Measurements from ENCODE around the gene HAUS7.

Gene HAUS7

DNA sequence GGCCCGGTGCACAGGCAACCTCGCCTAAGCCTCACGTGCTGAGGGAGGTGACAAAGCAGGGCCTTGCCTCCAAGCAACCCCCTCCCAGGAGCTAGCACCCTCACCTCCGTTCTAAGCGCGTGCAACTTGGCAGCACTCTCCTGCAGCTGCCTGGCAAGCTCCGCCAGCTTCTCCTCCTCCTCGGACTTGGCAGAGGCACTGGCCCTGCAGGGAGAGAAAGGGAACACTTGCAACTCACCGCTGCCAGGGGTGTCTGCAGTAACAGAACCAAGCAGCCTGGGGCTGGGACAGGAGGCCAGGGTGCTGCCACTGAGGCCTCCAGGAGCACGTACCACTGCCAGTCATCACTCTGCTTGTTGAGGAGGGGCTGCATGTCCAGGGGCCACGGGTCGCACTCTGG, 14.2 kb downstream of the HAUS7 start:
- TF ChIP-seq, protein P1, sequence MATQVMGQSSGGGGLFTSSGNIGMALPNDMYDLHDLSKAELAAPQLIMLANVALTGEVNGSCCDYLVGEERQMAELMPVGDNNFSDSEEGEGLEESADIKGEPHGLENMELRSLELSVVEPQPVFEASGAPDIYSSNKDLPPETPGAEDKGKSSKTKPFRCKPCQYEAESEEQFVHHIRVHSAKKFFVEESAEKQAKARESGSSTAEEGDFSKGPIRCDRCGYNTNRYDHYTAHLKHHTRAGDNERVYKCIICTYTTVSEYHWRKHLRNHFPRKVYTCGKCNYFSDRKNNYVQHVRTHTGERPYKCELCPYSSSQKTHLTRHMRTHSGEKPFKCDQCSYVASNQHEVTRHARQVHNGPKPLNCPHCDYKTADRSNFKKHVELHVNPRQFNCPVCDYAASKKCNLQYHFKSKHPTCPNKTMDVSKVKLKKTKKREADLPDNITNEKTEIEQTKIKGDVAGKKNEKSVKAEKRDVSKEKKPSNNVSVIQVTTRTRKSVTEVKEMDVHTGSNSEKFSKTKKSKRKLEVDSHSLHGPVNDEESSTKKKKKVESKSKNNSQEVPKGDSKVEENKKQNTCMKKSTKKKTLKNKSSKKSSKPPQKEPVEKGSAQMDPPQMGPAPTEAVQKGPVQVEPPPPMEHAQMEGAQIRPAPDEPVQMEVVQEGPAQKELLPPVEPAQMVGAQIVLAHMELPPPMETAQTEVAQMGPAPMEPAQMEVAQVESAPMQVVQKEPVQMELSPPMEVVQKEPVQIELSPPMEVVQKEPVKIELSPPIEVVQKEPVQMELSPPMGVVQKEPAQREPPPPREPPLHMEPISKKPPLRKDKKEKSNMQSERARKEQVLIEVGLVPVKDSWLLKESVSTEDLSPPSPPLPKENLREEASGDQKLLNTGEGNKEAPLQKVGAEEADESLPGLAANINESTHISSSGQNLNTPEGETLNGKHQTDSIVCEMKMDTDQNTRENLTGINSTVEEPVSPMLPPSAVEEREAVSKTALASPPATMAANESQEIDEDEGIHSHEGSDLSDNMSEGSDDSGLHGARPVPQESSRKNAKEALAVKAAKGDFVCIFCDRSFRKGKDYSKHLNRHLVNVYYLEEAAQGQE (IDR thresholded peaks at IDR 0.05; ENCODE audit: insufficient replicate concordance, low read depth) = no peak
- TF ChIP-seq GABPA (IDR thresholded peaks at IDR 0.05; ENCODE audit: low read depth) (no peak), SPI1 (IDR thresholded peaks at IDR 0.05; ENCODE audit: borderline replicate concordance, low read depth) (no peak), POLR2AphosphoS5 (IDR thresholded peaks at IDR 0.05; ENCODE audit: low read depth) (no peak)
- TF ChIP-seq, protein P2, sequence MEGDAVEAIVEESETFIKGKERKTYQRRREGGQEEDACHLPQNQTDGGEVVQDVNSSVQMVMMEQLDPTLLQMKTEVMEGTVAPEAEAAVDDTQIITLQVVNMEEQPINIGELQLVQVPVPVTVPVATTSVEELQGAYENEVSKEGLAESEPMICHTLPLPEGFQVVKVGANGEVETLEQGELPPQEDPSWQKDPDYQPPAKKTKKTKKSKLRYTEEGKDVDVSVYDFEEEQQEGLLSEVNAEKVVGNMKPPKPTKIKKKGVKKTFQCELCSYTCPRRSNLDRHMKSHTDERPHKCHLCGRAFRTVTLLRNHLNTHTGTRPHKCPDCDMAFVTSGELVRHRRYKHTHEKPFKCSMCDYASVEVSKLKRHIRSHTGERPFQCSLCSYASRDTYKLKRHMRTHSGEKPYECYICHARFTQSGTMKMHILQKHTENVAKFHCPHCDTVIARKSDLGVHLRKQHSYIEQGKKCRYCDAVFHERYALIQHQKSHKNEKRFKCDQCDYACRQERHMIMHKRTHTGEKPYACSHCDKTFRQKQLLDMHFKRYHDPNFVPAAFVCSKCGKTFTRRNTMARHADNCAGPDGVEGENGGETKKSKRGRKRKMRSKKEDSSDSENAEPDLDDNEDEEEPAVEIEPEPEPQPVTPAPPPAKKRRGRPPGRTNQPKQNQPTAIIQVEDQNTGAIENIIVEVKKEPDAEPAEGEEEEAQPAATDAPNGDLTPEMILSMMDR (IDR thresholded peaks at IDR 0.05; ENCODE audit: insufficient read depth, low read length) = no peak
- Histone ChIP-seq H3K27me3 (ENCODE audit: insufficient read depth, poor library complexity, severe bottlenecking) (no peaks in the 10 kb centered on the region), H3K4me3 (replicated peaks; ENCODE audit: insufficient read depth, low read length) (no peak overlapping the region), H3K27ac (replicated peaks) (no peak overlapping the region)
- no peak for DNase-seq (ENCODE audit: low read depth in 1 of 2, low spot score in 1 of 2)

DNA sequence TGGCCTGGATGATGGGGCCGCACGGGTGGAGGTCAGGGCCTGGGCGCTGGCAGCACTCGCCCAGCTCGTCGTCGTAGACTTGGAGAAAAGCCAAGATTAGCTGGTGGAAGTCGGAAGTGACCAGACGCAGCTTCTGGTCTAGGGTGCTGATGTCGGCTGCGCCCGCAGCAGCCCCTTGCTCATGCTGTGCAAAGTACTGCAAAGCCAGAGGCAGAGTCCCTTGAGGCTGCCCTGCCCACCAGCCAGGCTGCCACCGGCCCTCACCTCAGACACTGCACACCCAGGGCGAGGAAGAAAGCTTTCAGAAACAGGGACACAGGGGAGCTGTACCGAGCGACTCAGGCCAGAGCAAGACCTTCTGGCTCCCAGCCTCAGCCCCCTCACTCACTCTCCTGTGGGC, 14.8 kb downstream of the HAUS7 start:
- Histone ChIP-seq H3K27ac (replicated peaks) (no peak overlapping the region), H3K27me3 (ENCODE audit: insufficient read depth, poor library complexity, severe bottlenecking) (no peaks in the 10 kb centered on the region), H3K4me3 (replicated peaks; ENCODE audit: insufficient read depth, low read length) (no peak overlapping the region)
- no peak for DNase-seq (ENCODE audit: low read depth in 1 of 2, low spot score in 1 of 2)
- TF ChIP-seq, protein P1 (IDR thresholded peaks at IDR 0.05; ENCODE audit: insufficient replicate concordance, low read depth) = no peak
- TF ChIP-seq GABPA (IDR thresholded peaks at IDR 0.05; ENCODE audit: low read depth) (no peak), POLR2AphosphoS5 (IDR thresholded peaks at IDR 0.05; ENCODE audit: low read depth) (no peak), SPI1 (IDR thresholded peaks at IDR 0.05; ENCODE audit: borderline replicate concordance, low read depth) (no peak)
- TF ChIP-seq, protein P2 (IDR thresholded peaks at IDR 0.05; ENCODE audit: insufficient read depth, low read length) = no peak

DNA sequence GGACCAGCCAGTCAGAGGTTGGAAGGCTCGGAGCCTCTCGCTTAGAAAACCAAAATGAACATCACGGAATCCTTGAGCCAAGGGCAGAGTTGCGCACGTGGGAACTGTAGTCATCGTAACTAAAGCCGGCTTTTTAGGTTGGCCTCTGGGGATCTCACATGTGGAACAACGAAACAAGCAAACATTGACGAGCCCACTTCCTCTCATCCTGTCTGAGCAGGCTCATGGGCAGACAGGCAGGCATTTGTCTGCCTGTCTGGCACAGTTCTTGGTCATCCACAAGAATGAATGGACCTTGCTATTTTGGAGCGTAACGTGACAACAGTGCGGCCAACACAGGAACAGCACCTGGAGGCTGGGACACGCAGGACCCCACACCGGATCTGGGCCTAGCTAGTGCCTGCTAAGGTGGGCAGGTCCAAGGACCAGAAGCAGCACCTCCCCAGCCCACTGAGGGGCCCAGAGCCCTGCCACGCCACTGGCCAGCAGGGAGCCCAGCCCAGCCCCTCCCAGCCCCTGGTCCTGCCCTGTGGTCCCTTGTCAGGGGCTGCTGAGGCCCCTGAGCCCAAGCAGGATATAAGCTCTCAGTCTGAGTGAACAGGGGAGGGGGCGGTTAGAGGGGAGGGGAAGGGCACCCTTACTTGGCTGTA, 15.3 kb downstream of the HAUS7 start:
- H3K27ac ChIP-seq (replicated peaks) = no peak overlapping the region
- H3K27me3 ChIP-seq (ENCODE audit: insufficient read depth, poor library complexity, severe bottlenecking) = no peaks in the 10 kb centered on the region
- no peak for DNase-seq (ENCODE audit: low read depth in 1 of 2, low spot score in 1 of 2)
- TF ChIP-seq GABPA (IDR thresholded peaks at IDR 0.05; ENCODE audit: low read depth) (no peak), POLR2AphosphoS5 (IDR thresholded peaks at IDR 0.05; ENCODE audit: low read depth) (no peak), SPI1 (IDR thresholded peaks at IDR 0.05; ENCODE audit: borderline replicate concordance, low read depth) (no peak)
- TF ChIP-seq, protein P1 (IDR thresholded peaks at IDR 0.05; ENCODE audit: insufficient replicate concordance, low read depth) = no peak
- TF ChIP-seq, protein P2 (IDR thresholded peaks at IDR 0.05; ENCODE audit: insufficient read depth, low read length) = no peak
- no peak overlapping the region for H3K4me3 ChIP-seq (replicated peaks; ENCODE audit: insufficient read depth, low read length)

Data from HL-60 (cell line).